H9 (cell line): ENCODE results near the gene CCT7. TPM values are rescaled to one million over a fixed set of nuclear protein-coding genes. Genes with fewer than 3 reads are reported as not detected.

Experiments used
- DNase-seq: peaks from one replicate; pipeline ENCODE4 v3.0.0-alpha.2; 2017
- H2AFZ ChIP-seq: one replicate; pipeline ENCODE4 v1.6.1; 2013; ENCODE audit warnings: mild to moderate bottlenecking, low read length, control low read depth, moderate library complexity
- H2AK5ac ChIP-seq: 2 replicates; pipeline ENCODE4 v1.6.1; 2013; ENCODE audit warnings: low read length, control low read depth, mixed read lengths; ENCODE audit not compliant: insufficient read length
- H2BK120ac ChIP-seq: one replicate; pipeline ENCODE4 v1.6.1; 2013; ENCODE audit warnings: low read depth, mild to moderate bottlenecking, low read length, control low read depth, inconsistent platforms; ENCODE audit not compliant: poor library complexity, severe bottlenecking
- H2BK12ac ChIP-seq: 2 replicates; pipeline ENCODE4 v1.6.1; 2013; ENCODE audit warnings: low read length, control low read depth, mixed read lengths, low read depth; ENCODE audit not compliant: insufficient read length
- H2BK15ac ChIP-seq: 2 replicates; pipeline ENCODE4 v1.6.1; 2013; ENCODE audit warnings: low read depth, low read length, control low read depth
- H2BK20ac ChIP-seq: one replicate; pipeline ENCODE4 v1.6.1; 2013; ENCODE audit warnings: low read depth, mild to moderate bottlenecking, low read length, control low read depth, inconsistent platforms; ENCODE audit not compliant: poor library complexity, severe bottlenecking
- H2BK5ac ChIP-seq: 2 replicates; pipeline ENCODE4 v1.6.1; 2013; ENCODE audit warnings: low read length, control low read depth, mixed read lengths; ENCODE audit not compliant: insufficient read length
- H3K14ac ChIP-seq: 2 replicates; pipeline ENCODE4 v1.6.1; 2013; ENCODE audit warnings: low read length, control low read depth; ENCODE audit not compliant: insufficient read depth
- H3K18ac ChIP-seq: 2 replicates; pipeline ENCODE4 v1.6.1; 2013; ENCODE audit warnings: low read depth, mild to moderate bottlenecking, mixed read lengths, low read length, control low read depth; ENCODE audit not compliant: insufficient read length
- H3K23ac ChIP-seq: 2 replicates; pipeline ENCODE4 v1.6.1; 2013; ENCODE audit warnings: low read length, control low read depth, mixed read lengths, low read depth; ENCODE audit not compliant: insufficient read length
- H3K23me2 ChIP-seq: 2 replicates; pipeline ENCODE4 v1.6.1; 2013; ENCODE audit warnings: low read depth, mild to moderate bottlenecking, mixed read lengths, low read length, control low read depth; ENCODE audit not compliant: insufficient read length, poor library complexity, severe bottlenecking
- H3K27ac ChIP-seq: 2 replicates; pipeline ENCODE4 v1.5.1; 2013; ENCODE audit warnings: low read length, control low read depth, mixed read lengths, low read depth; ENCODE audit not compliant: insufficient read length
- H3K27me3 ChIP-seq: 2 replicates; pipeline ENCODE4 v1.6.1; 2013; ENCODE audit warnings: low read length, control low read depth, inconsistent platforms; ENCODE audit not compliant: insufficient read depth
- H3K4ac ChIP-seq: 2 replicates; pipeline ENCODE4 v1.6.1; 2013; ENCODE audit warnings: low read depth, mild to moderate bottlenecking, control low read depth, inconsistent platforms, low read length, moderate library complexity
- H3K4me1 ChIP-seq: 2 replicates; pipeline ENCODE4 v1.6.1; 2013; ENCODE audit warnings: low read length, control low read depth, inconsistent platforms; ENCODE audit not compliant: insufficient read depth
- H3K4me2 ChIP-seq: 2 replicates; pipeline ENCODE4 v1.6.1; 2013; ENCODE audit warnings: low read length, control low read depth, mixed read lengths; ENCODE audit not compliant: insufficient read length, insufficient read depth
- H3K56ac ChIP-seq: 2 replicates; pipeline ENCODE4 v1.6.1; 2013; ENCODE audit warnings: low read depth, mild to moderate bottlenecking, mixed read lengths, low read length, control low read depth; ENCODE audit not compliant: insufficient read length
- H3K79me1 ChIP-seq: 2 replicates; pipeline ENCODE4 v1.6.1; 2013; ENCODE audit warnings: low read depth, mild to moderate bottlenecking, moderate library complexity, low read length, control low read depth, inconsistent platforms; ENCODE audit not compliant: insufficient read depth, poor library complexity, severe bottlenecking
- H3K79me2 ChIP-seq: 2 replicates; pipeline ENCODE4 v1.6.1; 2013; ENCODE audit warnings: low read length, control low read depth, inconsistent platforms; ENCODE audit not compliant: insufficient read depth
- H3K9ac ChIP-seq: 2 replicates; pipeline ENCODE4 v1.6.1; 2013; ENCODE audit warnings: low read length, control low read depth, mixed read lengths; ENCODE audit not compliant: insufficient read length; ENCODE audit errors: extremely low read depth
- H3K9me3 ChIP-seq: one replicate; pipeline ENCODE4 v1.6.1; 2013; ENCODE audit warnings: low read depth, low read length, inconsistent platforms; ENCODE audit not compliant: control insufficient read depth
- H3T11ph ChIP-seq: one replicate; pipeline ENCODE4 v1.6.1; 2013; ENCODE audit warnings: mild to moderate bottlenecking, low read length, control low read depth, inconsistent platforms
- H4K20me1 ChIP-seq: one replicate; pipeline ENCODE4 v1.6.1; 2013; ENCODE audit not compliant: control insufficient read depth, insufficient read length, insufficient read depth
- H4K5ac ChIP-seq: 2 replicates; pipeline ENCODE4 v1.6.1; 2013; ENCODE audit warnings: low read depth, mild to moderate bottlenecking, mixed read lengths, low read length, control low read depth; ENCODE audit not compliant: insufficient read length
- H4K8ac ChIP-seq: replicated peaks from 2 replicates; pipeline ENCODE4 v1.6.1; 2013; ENCODE audit warnings: low read length, control low read depth, mixed read lengths, low read depth; ENCODE audit not compliant: insufficient read length
- H4K91ac ChIP-seq: 2 replicates; pipeline ENCODE4 v1.6.1; 2013; ENCODE audit warnings: low read depth, mild to moderate bottlenecking, moderate library complexity, mixed read lengths, low read length, control low read depth; ENCODE audit not compliant: insufficient read length
- H3K27ac Mint-ChIP-seq, 3 experiments: 2 replicates in 2 of 3; 3 replicates in 1 of 3; pipeline ENCODE4 v1.8.0; 2020 to 2021; ENCODE audit warnings: mixed read lengths in 3 of 3, mild to moderate bottlenecking in 1 of 3, moderate library complexity in 1 of 3
- H3K27me3 Mint-ChIP-seq: 2 replicates; pipeline ENCODE4 v1.8.0; 2021; ENCODE audit warnings: low read depth, mild to moderate bottlenecking, moderate library complexity, mixed read lengths
- H3K36me3 Mint-ChIP-seq, 3 experiments: 2 replicates in 2 of 3; 3 replicates in 1 of 3; pipeline ENCODE4 v1.8.0; 2020 to 2021; ENCODE audit warnings: low read depth in 3 of 3, mixed read lengths in 3 of 3; ENCODE audit not compliant: insufficient read depth in 1 of 3
- H3K4me1 Mint-ChIP-seq, 2 experiments: 2 replicates each; pipeline ENCODE4 v1.8.0; 2020; ENCODE audit warnings: mixed read lengths in 2 of 2
- H3K4me3 Mint-ChIP-seq, 2 experiments: 2 replicates in 1 of 2; 3 replicates in 1 of 2; pipeline ENCODE4 v1.8.0; 2020 to 2021; ENCODE audit warnings: mild to moderate bottlenecking in 2 of 2, mixed read lengths in 2 of 2, moderate library complexity in 1 of 2
- H3K9me3 Mint-ChIP-seq, 2 experiments: 2 replicates in 1 of 2; 3 replicates in 1 of 2; pipeline ENCODE4 v1.8.0; 2020; ENCODE audit warnings: mild to moderate bottlenecking in 2 of 2, mixed read lengths in 2 of 2, moderate library complexity in 1 of 2
- WGBS: extraction: QIAGEN DNeasy Blood & Tissue Kit; methylation state at CpG from one replicate; pipeline ENCODE4 v1.1.7; 2013; ENCODE audit warnings: missing lambda C conversion rate, low lambda C conversion rate, mixed read lengths; ENCODE audit not compliant: insufficient read length; ENCODE audit errors: extremely low coverage; 5-methylcytosine and 5-hydroxymethylcytosine counted together
- total RNA-seq: library from RNA; stranded (reverse); gene quantifications from 2 replicates; pipeline ENCODE4 v1.2.1, GENCODE V29; 2021
- TF ChIP-seq, protein P1 (sequence below): fragments of 200-600 bp; sonication (generic); conservative IDR thresholded peaks from 3 replicates; pipeline ENCODE4 v1.8.0; 2021; ENCODE audit warnings: antibody characterized with exemption, mild to moderate bottlenecking

Gene CCT7
- total RNA-seq, 1 experiment from 2014 or later: 500 TPM

DNA sequence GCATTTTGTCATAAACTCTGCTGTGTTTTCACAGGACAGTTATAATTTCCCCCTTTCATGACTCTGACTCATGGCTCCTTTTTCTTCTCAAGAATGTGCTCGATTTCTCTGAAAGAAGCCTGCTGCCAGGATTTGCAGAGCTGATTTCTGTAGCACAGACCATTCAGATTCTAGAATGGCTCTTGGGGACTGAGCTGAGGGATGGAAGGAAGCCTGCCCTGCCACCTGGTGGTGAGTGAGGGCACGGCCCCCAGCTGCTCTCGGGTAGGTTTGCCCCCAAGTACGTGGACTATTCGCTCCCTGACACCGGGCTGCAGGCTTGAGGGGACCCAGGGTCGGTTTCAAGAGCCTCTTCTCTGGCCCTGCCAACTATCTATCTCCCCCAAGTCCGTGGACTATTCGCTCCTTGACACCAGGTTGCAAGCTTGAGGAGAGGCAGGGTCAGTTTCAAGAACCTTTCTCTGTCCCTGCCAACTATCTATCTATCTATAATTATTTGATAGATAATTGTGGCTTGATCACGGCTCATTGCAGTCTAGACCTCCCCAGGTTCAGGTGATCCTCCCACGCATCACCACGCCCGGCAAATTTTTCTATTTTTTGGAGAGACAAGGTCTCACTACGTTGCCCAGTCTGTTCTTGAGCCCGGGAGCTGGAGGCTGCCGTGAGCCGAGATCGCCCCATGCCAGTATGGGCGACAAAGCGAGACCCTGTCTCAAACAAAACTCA lies 21.5 kb upstream of the CCT7 start:
- Histone ChIP-seq H2BK20ac (no peak overlapping the region), H3K4me1 (0 out of 2 replicates have a peak, but pooled peaks cover 2% of the 10 kb centered on the region), H4K20me1 (no peaks in the 10 kb centered on the region), H2BK5ac (no peak overlapping the region), H3K27ac (no peak overlapping the region), H2AFZ (no peak overlapping the region), H3K4me2 (no peak overlapping the region), H3K14ac (no peak overlapping the region), H2BK15ac (peak overlapping the region; percentile 9; the same call in 1 of the 2 replicates), H3K23ac (no peak overlapping the region), H3K27me3 (no peaks in the 10 kb centered on the region), H3K79me2 (peaks cover 7% of the 10 kb centered on the region; the same call in 1 of the 2 replicates), H3K23me2 (no peaks in the 10 kb centered on the region), H3K56ac (no peak overlapping the region), H4K91ac (no peak overlapping the region), H2BK120ac (no peak overlapping the region), H3K79me1 (no peaks in the 10 kb centered on the region), H3K18ac (no peak overlapping the region), H2BK12ac (no peak overlapping the region), H4K8ac (no peak overlapping the region), H3K9ac (no peak overlapping the region), H2AK5ac (no peak overlapping the region), H3T11ph (no peak overlapping the region), H3K9me3 (no peaks in the 10 kb centered on the region), H3K4ac (no peak overlapping the region), H4K5ac (no peak overlapping the region)
- Mint-ChIP-seq H3K9me3 (no peaks in the 10 kb centered on the region), H3K27me3 (peaks cover 6% of the 10 kb centered on the region), H3K4me1 (peaks cover 19 to 33% of the 10 kb centered on the region in 2 experiments), H3K36me3 (no peaks in the 10 kb centered on the region), H3K4me3 (peak overlapping the region in 1 of 2 experiments; percentile 16; a peak in 1 of 5 replicates), H3K27ac (no peak overlapping the region)
- no CpG with 5 or more reads among the region's 20 CpGs for WGBS
- TF ChIP-seq, protein P1, sequence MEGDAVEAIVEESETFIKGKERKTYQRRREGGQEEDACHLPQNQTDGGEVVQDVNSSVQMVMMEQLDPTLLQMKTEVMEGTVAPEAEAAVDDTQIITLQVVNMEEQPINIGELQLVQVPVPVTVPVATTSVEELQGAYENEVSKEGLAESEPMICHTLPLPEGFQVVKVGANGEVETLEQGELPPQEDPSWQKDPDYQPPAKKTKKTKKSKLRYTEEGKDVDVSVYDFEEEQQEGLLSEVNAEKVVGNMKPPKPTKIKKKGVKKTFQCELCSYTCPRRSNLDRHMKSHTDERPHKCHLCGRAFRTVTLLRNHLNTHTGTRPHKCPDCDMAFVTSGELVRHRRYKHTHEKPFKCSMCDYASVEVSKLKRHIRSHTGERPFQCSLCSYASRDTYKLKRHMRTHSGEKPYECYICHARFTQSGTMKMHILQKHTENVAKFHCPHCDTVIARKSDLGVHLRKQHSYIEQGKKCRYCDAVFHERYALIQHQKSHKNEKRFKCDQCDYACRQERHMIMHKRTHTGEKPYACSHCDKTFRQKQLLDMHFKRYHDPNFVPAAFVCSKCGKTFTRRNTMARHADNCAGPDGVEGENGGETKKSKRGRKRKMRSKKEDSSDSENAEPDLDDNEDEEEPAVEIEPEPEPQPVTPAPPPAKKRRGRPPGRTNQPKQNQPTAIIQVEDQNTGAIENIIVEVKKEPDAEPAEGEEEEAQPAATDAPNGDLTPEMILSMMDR: peak; percentile 95
- peak; percentile 82 for DNase-seq
